Right atrium auricular region (tissue), 2 donors: ENCODE data around the gene ADCY1. TPM values are rescaled to one million over a fixed set of nuclear protein-coding genes. Genes with fewer than 3 reads are reported as not detected.

Source experiments
- DNase-seq: peaks from one replicate; pipeline ENCODE4 v3.0.0-alpha.2; 2019; ENCODE audit warnings: low spot score
- H3K27ac ChIP-seq, 2 donors: fragments of 200-600 bp; sonication (generic); 1 replicate in 1 of 2; 2 replicates in 1 of 2; pipeline ENCODE4 v1.5.1; 2016 to 2019
- H3K27me3 ChIP-seq, 2 donors: fragments of 200-600 bp; sonication (generic); one replicate each; pipeline versions ENCODE4 v1.5.1 to v1.6.0; 2017 to 2019
- H3K36me3 ChIP-seq: fragments of 200-600 bp; sonication (generic); one replicate; pipeline ENCODE4 v1.5.1; 2016
- H3K4me1 ChIP-seq, 2 donors: fragments of 200-600 bp; sonication (generic); one replicate each; pipeline versions ENCODE4 v1.5.1 to v1.6.0; 2017 to 2019
- H3K4me3 ChIP-seq, 2 donors: fragments of 200-600 bp; sonication (generic); 1 replicate in 1 of 2; 2 replicates in 1 of 2; pipeline ENCODE4 v1.5.1; 2017 to 2019; ENCODE audit warnings: mild to moderate bottlenecking in 1 of 2, moderate library complexity in 1 of 2
- H3K9me3 ChIP-seq, 2 donors: fragments of 200-600 bp; sonication (generic); one replicate each; pipeline ENCODE4 v1.5.1; 2019
- total RNA-seq, 2 donors: library from RNA; depleted of rRNA; stranded (reverse); fragments of >200 nt; gene quantifications; one replicate each; pipeline ENCODE4 v1.1.0, GENCODE V29; 2016
- TF ChIP-seq, protein P1 (sequence below), 2 donors: fragments of 200-600 bp; sonication (generic); IDR thresholded peaks; one replicate each; pipeline ENCODE4 v1.5.1; 2019; ENCODE audit warnings: antibody characterized with exemption in 2 of 2

The ADCY1 gene
- total RNA-seq, 2 donors from 2014 or later, result 2.4 to 3.2 TPM

DNA sequence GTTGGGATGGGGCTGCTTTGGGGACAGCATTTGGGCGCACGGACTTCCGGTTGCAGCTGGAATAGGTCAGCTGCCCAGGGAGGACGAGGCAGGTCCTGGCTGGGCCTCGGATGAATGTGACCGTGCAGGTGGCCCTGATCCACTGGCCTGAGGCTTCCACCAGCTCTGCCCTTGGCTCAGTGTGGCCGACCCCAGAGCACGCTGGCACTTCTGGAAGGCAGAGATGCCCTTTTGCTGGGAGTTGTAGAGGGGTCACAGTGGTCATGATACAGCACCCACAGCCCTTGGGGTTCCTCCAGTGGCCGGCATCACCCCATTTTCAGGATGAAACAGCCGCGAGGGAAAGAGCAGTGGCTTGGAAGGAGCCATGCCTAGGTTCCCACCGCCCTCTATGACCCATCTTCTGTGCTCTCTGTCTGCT, 19.0 kb downstream of the ADCY1 start:
- H3K4me3 ChIP-seq, result no peak overlapping the region
- DNase-seq, result peak; percentile 53
- H3K27ac ChIP-seq, result no peak overlapping the region

DNA sequence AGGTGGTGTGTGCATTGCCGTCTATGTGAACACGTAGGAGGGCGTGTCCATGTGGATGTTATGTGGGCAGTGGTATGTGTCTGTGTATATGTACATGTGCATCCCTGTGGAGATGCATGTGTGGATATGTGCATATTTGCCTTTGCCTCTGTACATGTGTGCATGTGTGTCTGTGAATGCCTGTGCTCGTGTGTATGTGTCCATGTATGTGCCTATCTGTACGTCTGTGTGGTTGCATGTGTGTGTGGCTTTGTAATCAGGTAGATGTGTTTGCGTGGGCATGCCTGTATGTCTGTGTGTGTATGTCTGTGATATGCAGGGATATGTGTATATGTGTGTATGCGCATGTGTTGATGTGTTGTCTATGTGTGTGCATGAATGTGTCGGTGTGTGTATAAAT, 19.7 kb downstream of the ADCY1 start:
- Histone ChIP-seq H3K27me3 (no peaks in the 10 kb centered on the region), H3K9me3 (no peaks in the 10 kb centered on the region), H3K4me1 (no peaks in the 10 kb centered on the region), H3K27ac (no peak overlapping the region), H3K36me3 (no peaks in the 10 kb centered on the region), H3K4me3 (no peak overlapping the region)
- peak; percentile 18 for DNase-seq
- TF ChIP-seq, protein P1, sequence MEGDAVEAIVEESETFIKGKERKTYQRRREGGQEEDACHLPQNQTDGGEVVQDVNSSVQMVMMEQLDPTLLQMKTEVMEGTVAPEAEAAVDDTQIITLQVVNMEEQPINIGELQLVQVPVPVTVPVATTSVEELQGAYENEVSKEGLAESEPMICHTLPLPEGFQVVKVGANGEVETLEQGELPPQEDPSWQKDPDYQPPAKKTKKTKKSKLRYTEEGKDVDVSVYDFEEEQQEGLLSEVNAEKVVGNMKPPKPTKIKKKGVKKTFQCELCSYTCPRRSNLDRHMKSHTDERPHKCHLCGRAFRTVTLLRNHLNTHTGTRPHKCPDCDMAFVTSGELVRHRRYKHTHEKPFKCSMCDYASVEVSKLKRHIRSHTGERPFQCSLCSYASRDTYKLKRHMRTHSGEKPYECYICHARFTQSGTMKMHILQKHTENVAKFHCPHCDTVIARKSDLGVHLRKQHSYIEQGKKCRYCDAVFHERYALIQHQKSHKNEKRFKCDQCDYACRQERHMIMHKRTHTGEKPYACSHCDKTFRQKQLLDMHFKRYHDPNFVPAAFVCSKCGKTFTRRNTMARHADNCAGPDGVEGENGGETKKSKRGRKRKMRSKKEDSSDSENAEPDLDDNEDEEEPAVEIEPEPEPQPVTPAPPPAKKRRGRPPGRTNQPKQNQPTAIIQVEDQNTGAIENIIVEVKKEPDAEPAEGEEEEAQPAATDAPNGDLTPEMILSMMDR (IDR thresholded peaks at IDR 0.05), result no peak

More for the DNA sequence above, 19.0 kb downstream of the ADCY1 start:
- no peaks in the 10 kb centered on the region for H3K36me3 ChIP-seq
- no peaks in the 10 kb centered on the region for H3K9me3 ChIP-seq
- TF ChIP-seq, protein P1 (IDR thresholded peaks at IDR 0.05), result no peak
- no peaks in the 10 kb centered on the region for H3K4me1 ChIP-seq
- H3K27me3 ChIP-seq, result no peaks in the 10 kb centered on the region

DNA sequence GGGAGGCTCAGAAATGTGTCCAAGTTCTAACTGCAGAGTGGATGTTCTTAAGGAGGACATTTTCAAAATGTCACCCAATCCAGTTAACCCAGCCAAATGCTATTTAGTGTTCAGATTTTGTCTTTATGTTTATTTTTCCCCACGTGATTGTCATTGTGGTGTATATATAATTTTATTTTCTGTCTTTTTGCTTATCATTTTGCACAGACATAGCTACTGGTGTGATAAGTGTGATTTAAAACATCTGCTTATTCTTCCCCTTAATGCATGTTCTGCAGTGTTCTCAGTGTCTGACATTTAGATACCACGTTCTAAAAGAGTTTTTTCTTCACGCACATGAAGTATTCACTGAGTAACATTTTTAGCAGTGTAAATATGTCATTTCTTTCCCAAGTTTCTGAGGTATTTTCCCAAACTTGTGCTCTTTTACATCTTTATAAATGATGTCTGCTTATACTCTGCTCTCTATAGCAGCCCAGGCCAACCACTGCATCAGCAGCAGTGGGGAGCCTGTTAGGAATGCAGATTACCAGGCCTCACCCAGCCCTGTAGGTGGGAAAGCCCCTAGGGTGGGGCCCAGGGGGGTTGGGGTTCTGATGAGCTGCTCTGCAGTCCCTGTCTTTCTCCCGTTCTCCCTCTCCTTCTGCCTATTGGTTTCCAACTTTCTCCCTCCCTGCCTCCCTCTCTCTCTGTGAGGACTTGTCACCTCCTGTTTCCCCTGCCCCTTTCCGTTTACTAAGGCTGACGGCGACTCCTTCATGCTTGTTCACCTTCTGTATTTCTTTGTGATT, 20.8 kb downstream of the ADCY1 start:
- H3K27me3 ChIP-seq, result no peaks in the 10 kb centered on the region
- no peaks in the 10 kb centered on the region for H3K36me3 ChIP-seq
- TF ChIP-seq, protein P1 (IDR thresholded peaks at IDR 0.05), result no peak
- H3K4me1 ChIP-seq, result no peaks in the 10 kb centered on the region
- H3K27ac ChIP-seq, result no peak overlapping the region
- no peaks in the 10 kb centered on the region for H3K9me3 ChIP-seq
- DNase-seq, result peak; percentile 36
- no peak overlapping the region for H3K4me3 ChIP-seq

DNA sequence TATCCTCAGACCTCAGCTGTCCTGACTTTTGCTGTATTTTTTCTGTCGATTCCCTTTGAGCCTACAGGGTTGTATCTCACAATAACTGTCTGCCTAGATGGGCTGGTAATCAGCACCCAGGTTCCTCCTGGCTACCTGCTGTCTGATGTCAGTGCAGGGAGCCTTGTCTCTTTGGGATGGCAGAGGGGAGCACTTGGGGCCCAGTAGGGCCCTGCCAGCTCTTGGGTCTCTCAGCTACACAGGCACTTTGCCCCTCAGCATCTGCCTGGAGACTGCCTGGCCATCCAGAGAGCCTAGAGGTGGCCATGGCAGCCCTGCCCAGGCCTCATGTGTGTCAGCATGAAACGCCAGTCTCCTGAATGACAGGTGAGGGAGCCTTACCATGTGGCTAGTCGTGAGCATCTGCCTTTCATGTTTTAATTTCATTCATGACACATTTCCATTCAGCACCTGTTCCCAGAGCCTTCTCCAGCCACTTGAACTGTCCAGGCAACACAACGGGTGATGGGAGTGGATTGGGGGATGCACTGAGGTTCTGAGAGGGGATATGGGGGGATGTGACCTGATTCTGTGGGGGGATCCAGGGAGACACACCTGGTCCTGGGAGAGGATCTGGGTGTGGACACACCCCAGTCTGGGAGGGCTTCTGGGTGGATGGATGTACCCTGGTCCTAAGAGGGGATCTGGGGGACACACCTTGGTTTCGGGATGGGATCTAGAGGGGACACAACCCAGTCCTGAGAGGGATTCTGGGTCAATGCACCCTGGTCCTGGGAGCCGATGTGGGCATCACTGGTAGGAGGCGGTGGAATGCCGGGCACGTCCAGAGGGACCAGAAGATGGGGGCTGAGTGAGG, 21.9 kb downstream of the ADCY1 start:
- Histone ChIP-seq H3K27ac (no peak overlapping the region), H3K36me3 (no peaks in the 10 kb centered on the region), H3K4me3 (no peak overlapping the region), H3K4me1 (no peaks in the 10 kb centered on the region), H3K27me3 (no peaks in the 10 kb centered on the region), H3K9me3 (no peaks in the 10 kb centered on the region)
- TF ChIP-seq, protein P1 (IDR thresholded peaks at IDR 0.05), result no peak
- DNase-seq, result peak; percentile 34

DNA sequence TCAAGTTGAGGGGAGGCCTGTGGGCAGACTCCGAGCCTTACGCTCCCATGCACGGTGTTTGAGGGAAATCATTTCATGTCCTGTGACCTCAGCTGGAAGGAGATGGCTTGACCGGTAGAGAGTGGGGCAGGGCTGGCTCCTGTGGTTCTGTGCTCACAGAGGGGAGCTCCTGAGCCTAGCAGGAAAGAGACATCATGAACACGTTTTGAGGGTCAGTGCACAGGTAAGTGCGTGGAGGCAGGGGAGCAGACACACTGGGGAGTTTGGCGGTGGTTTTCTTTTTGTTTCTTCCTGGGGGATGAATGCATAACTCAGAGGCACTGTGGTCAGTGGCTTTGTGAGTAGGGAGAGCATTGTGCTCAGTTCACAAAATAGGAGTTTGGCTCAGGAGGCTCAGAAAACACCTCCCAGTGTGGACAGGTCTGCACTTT, 22.5 kb downstream of the ADCY1 start:
- Histone ChIP-seq H3K27ac (no peak overlapping the region), H3K9me3 (no peaks in the 10 kb centered on the region), H3K27me3 (no peaks in the 10 kb centered on the region), H3K4me3 (no peak overlapping the region), H3K36me3 (no peaks in the 10 kb centered on the region), H3K4me1 (no peaks in the 10 kb centered on the region)
- DNase-seq, result no peak
- TF ChIP-seq, protein P1 (IDR thresholded peaks at IDR 0.05), result no peak
